MCF 10A (cell line): ENCODE measurements around the gene VAMP3. TPM values are rescaled to one million over a fixed set of nuclear protein-coding genes. Genes with fewer than 3 reads are reported as not detected.

ENCODE experiments used
- BruUV-seq: library from RNA; stranded (reverse); fragments of 400-500 nt; replicated peaks from 2 replicates; lab custom pipeline; 2021; lab: Mats Ljungman, UMichigan
- CTCF ChIA-PET: fragments of 300-600 bp; sonication (Branson Sonifier 250); formaldehyde crosslinking; extraction: SDS; loops from one replicate; lab custom pipeline; 2021; ENCODE audit warnings: antibody characterized with exemption, inconsistent platforms; lab: Yijun Ruan, JAX
- POLR2A ChIA-PET: fragments of 300-600, 350-650 bp; sonication (Branson Sonifier 250); formaldehyde crosslinking; extraction: SDS; loops from one replicate; lab custom pipeline; 2020; ENCODE audit warnings: antibody characterized with exemption, inconsistent platforms; lab: Yijun Ruan, JAX
- DNase-seq: peaks from one replicate; pipeline ENCODE4 v3.0.0-alpha.2; 2018; ENCODE audit not compliant: unreplicated experiment
- H3K27ac Mint-ChIP-seq: one replicate; pipeline ENCODE4 v1.8.0; 2022; ENCODE audit warnings: mild to moderate bottlenecking, low read depth, mixed read lengths; ENCODE audit not compliant: unreplicated experiment
- H3K27me3 Mint-ChIP-seq: one replicate; pipeline ENCODE4 v1.8.0; 2022; ENCODE audit warnings: mixed read lengths; ENCODE audit not compliant: insufficient read depth, unreplicated experiment
- H3K36me3 Mint-ChIP-seq: one replicate; pipeline ENCODE4 v1.8.0; 2022; ENCODE audit warnings: mild to moderate bottlenecking, moderate library complexity, mixed read lengths; ENCODE audit not compliant: insufficient read depth, unreplicated experiment
- H3K4me1 Mint-ChIP-seq: one replicate; pipeline ENCODE4 v1.8.0; 2022; ENCODE audit warnings: mixed read lengths; ENCODE audit not compliant: insufficient read depth, unreplicated experiment
- H3K4me3 Mint-ChIP-seq: one replicate; pipeline ENCODE4 v1.8.0; 2022; ENCODE audit warnings: mild to moderate bottlenecking, moderate library complexity, mixed read lengths; ENCODE audit not compliant: unreplicated experiment
- H3K9me3 Mint-ChIP-seq: one replicate; pipeline ENCODE4 v1.8.0; 2022; ENCODE audit warnings: mixed read lengths; ENCODE audit not compliant: unreplicated experiment
- intact Hi-C: fragments of 100-400 bp; cut with micrococcal nuclease; formaldehyde crosslinking; loops from 2 replicates; pipeline ENCODE4 v1.14.1; 2022
- total RNA-seq: library from RNA; stranded (reverse); gene quantifications from 2 replicates; pipeline ENCODE4 v1.2.3, GENCODE V29; 2022
- TF ChIP-seq, protein P1 (sequence below): fragments of 200-600 bp; IDR thresholded peaks from one replicate; pipeline ENCODE4 v1.8.0; 2022; ENCODE audit warnings: antibody characterized with exemption, mild to moderate bottlenecking; ENCODE audit not compliant: unreplicated experiment

Gene VAMP3
- total RNA-seq, 1 experiment from 2014 or later, result 58.6 TPM

DNA sequence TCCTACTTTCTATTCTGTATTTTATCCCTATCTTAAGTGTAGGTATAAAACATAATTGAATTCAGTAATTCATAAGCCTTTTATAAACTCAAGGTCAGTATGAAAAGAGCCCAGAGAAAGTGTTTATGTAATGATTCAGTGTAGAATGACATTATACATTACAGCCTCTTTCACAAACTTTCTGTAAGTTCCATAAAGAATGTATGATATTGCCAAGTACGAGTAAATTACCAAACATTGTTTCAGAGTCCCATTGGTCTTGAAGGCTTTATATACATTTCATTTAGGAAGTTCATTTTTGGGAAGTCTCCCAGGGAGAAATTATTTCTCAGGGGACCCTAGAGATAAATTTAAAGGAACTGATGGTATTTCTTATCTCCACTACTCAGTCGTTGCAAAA, 37.8 kb upstream of the VAMP3 start:
- Mint-ChIP-seq H3K27ac (no peak overlapping the region), H3K4me3 (no peak overlapping the region), H3K4me1 (no peaks in the 10 kb centered on the region), H3K36me3 (no peaks in the 10 kb centered on the region), H3K27me3 (peaks cover 34% of the 10 kb centered on the region), H3K9me3 (no peaks in the 10 kb centered on the region)
- DNase-seq, result no peak
- ChIA-PET POLR2A (no interaction called here), CTCF (no interaction called here)
- BruUV-seq, result no TSS peak
- TF ChIP-seq, protein P1, sequence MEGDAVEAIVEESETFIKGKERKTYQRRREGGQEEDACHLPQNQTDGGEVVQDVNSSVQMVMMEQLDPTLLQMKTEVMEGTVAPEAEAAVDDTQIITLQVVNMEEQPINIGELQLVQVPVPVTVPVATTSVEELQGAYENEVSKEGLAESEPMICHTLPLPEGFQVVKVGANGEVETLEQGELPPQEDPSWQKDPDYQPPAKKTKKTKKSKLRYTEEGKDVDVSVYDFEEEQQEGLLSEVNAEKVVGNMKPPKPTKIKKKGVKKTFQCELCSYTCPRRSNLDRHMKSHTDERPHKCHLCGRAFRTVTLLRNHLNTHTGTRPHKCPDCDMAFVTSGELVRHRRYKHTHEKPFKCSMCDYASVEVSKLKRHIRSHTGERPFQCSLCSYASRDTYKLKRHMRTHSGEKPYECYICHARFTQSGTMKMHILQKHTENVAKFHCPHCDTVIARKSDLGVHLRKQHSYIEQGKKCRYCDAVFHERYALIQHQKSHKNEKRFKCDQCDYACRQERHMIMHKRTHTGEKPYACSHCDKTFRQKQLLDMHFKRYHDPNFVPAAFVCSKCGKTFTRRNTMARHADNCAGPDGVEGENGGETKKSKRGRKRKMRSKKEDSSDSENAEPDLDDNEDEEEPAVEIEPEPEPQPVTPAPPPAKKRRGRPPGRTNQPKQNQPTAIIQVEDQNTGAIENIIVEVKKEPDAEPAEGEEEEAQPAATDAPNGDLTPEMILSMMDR, result no peak
- intact Hi-C loops, result no loop called here

DNA sequence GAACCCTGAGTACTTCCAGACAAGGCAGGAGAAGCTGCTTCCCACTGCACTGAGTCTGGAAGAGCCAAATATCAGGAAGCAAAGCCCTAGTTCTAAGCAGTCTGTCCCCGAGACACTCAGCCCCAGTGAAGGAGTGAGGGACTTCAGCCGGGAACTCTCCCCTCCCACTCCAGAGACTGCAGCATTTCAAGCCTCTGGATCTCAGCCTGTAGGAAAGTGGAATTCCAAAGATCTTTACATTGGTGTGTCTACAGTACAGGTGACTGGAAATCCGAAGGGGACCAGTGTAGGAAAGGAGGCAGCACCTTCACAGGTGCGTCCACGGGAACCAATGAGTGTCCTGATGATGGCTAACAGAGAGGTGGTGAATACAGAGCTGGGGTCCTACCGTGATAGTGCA, 33.1 kb upstream of the VAMP3 start:
- no TSS peak for BruUV-seq
- no peaks in the 10 kb centered on the region for H3K4me1 Mint-ChIP-seq
- CTCF ChIA-PET, result interaction anchor here (2.5 to 3.1 kb wide), 2 partner anchors 15 to 69 kb away, joined by 9 to 14 read pairs; no protein-coding TSS in a partner anchor
- no peak overlapping the region for H3K4me3 Mint-ChIP-seq
- peaks cover 22% of the 10 kb centered on the region for H3K27me3 Mint-ChIP-seq
- H3K36me3 Mint-ChIP-seq, result no peaks in the 10 kb centered on the region
- H3K27ac Mint-ChIP-seq, result no peak overlapping the region
- intact Hi-C loops, result no loop called here
- no peaks in the 10 kb centered on the region for H3K9me3 Mint-ChIP-seq
- POLR2A ChIA-PET, result no interaction called here
- TF ChIP-seq, protein P1, result no peak
- no peak for DNase-seq

GRCh38 chr1:7743346-7743745, 27.8 kb upstream of the VAMP3 start:
- H3K9me3 Mint-ChIP-seq, result no peaks in the 10 kb centered on the region
- CTCF ChIA-PET, result interaction anchor here (0.5 to 3.1 kb wide), 6 partner anchors 10 to 158 kb away, joined by 3 to 28 read pairs (median 4); no protein-coding TSS in a partner anchor
- H3K36me3 Mint-ChIP-seq, result no peaks in the 10 kb centered on the region
- H3K27ac Mint-ChIP-seq, result no peak overlapping the region
- peaks cover 4% of the 10 kb centered on the region for H3K27me3 Mint-ChIP-seq
- intact Hi-C loops, result no loop called here
- TF ChIP-seq, protein P1, result no peak
- H3K4me1 Mint-ChIP-seq, result peaks cover 7% of the 10 kb centered on the region
- DNase-seq, result no peak
- H3K4me3 Mint-ChIP-seq, result no peak overlapping the region
- BruUV-seq, result no TSS peak
- POLR2A ChIA-PET, result no interaction called here

DNA sequence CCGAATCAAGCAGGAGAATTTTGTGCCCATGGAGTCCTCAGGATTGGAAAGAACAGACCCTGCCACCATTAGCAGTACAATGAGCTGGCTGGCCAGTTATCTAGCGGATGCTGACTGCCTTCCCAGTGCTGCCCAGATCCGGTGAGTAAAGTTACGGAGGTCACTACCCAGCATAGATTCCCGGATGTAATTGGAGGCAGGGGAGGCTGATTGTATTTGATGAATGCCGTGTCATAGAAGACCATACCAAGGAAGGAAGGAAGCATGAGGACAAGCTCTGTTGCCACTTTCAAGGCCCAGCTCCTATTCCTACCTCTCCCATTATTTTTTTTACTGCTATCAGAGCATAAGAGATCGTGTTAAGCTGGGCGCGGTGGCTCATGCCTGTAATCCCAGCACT, 26.2 kb upstream of the VAMP3 start:
- intact Hi-C loops, result no loop called here
- TF ChIP-seq, protein P1, result no peak
- Mint-ChIP-seq H3K27ac (no peak overlapping the region), H3K4me1 (peaks cover 7% of the 10 kb centered on the region), H3K9me3 (no peaks in the 10 kb centered on the region), H3K4me3 (no peak overlapping the region), H3K36me3 (no peaks in the 10 kb centered on the region), H3K27me3 (no peaks in the 10 kb centered on the region)
- BruUV-seq, result no TSS peak
- POLR2A ChIA-PET, result interaction anchor here (0.9 to 1.5 kb wide), 5 partner anchors 9 to 77 kb away, joined by 3 to 6 read pairs (median 3); no protein-coding TSS in a partner anchor
- CTCF ChIA-PET, result interaction anchor here (0.6 to 11.5 kb wide), 2 partner anchors 43 to 72 kb away, joined by 3 to 646 read pairs; no protein-coding TSS in a partner anchor
- DNase-seq, result no peak
